PC-9 (cell line): ENCODE data around the gene PPP2R5E. TPM values are rescaled to one million over a fixed set of nuclear protein-coding genes. Genes with fewer than 3 reads are reported as not detected.

Source experiments
- BruUV-seq: library from RNA; stranded (reverse); fragments of 400-500 nt; replicated peaks from 2 replicates; lab custom pipeline; 2021; lab: Mats Ljungman, UMichigan
- CTCF ChIA-PET: fragments of 300-600 bp; sonication (Branson Sonifier 250); formaldehyde crosslinking; loops from one replicate; lab custom pipeline; 2022; ENCODE audit warnings: antibody characterized with exemption; lab: Charles Lee
- POLR2A ChIA-PET: fragments of 300-600 bp; sonication (Branson Sonifier 250); formaldehyde crosslinking; loops from one replicate; lab custom pipeline; 2022; ENCODE audit warnings: antibody characterized with exemption; ENCODE audit not compliant: unreplicated experiment; lab: Charles Lee
- DNase-seq, 2 experiments: peaks; one replicate each; pipeline versions ENCODE4 v3.0.0 to v3.0.0-alpha.2; 2015 to 2022; ENCODE audit warnings: mixed read lengths in 1 of 2
- H2AFZ ChIP-seq: fragments of 200-600 bp; sonication (generic); 2 replicates; pipeline ENCODE4 v1.8.1; 2017; ENCODE audit warnings: antibody characterized with exemption
- H3F3A ChIP-seq: fragments of 200-600 bp; sonication (generic); 2 replicates; pipeline ENCODE4 v1.8.1; 2017; ENCODE audit warnings: antibody characterized with exemption, mild to moderate bottlenecking, low read depth; ENCODE audit not compliant: insufficient read depth
- H3K27ac ChIP-seq: fragments of 200-600 bp; sonication (generic); 2 replicates; pipeline ENCODE4 v1.6.1; 2016; ENCODE audit warnings: mixed run types
- H3K27me3 ChIP-seq: fragments of 200-600 bp; sonication (generic); 2 replicates; pipeline ENCODE4 v1.6.1; 2016; ENCODE audit warnings: low read depth, mixed run types; ENCODE audit not compliant: insufficient read depth
- H3K36me3 ChIP-seq: fragments of 200-600 bp; sonication (generic); 2 replicates; pipeline ENCODE4 v1.6.1; 2016; ENCODE audit warnings: low read depth, mixed run types
- H3K4me1 ChIP-seq: fragments of 200-600 bp; sonication (generic); replicated peaks from 2 replicates; pipeline ENCODE4 v1.6.1; 2016; ENCODE audit warnings: mixed run types; ENCODE audit not compliant: insufficient read depth
- H3K4me2 ChIP-seq: fragments of 200-600 bp; sonication (generic); 2 replicates; pipeline ENCODE4 v1.6.1; 2017; ENCODE audit warnings: mixed run types
- H3K4me3 ChIP-seq: fragments of 200-600 bp; sonication (generic); 2 replicates; pipeline ENCODE4 v1.6.1; 2016; ENCODE audit warnings: mixed run types
- H3K79me2 ChIP-seq: fragments of 200-600 bp; sonication (generic); 2 replicates; pipeline ENCODE4 v1.6.1; 2017; ENCODE audit warnings: low read depth, mixed run types
- H3K9me2 ChIP-seq: fragments of 200-600 bp; sonication (generic); 2 replicates; pipeline ENCODE4 v1.8.1; 2017; ENCODE audit warnings: mild to moderate bottlenecking; ENCODE audit not compliant: insufficient read depth
- H3K9me3 ChIP-seq: fragments of 200-600 bp; sonication (generic); 2 replicates; pipeline ENCODE4 v1.8.1; 2016; ENCODE audit warnings: low read depth; ENCODE audit not compliant: insufficient read depth
- H4K20me1 ChIP-seq: fragments of 200-600 bp; sonication (generic); 2 replicates; pipeline ENCODE4 v1.8.1; 2017; ENCODE audit not compliant: insufficient read depth
- CTCF ChIP-seq: fragments of 200-600 bp; sonication (generic); conservative IDR thresholded peaks from 2 replicates; pipeline ENCODE4 v1.6.1; 2017; ENCODE audit warnings: mixed run types, antibody characterized with exemption, mild to moderate bottlenecking, moderate library complexity
- EZH2 ChIP-seq: fragments of 200-600 bp; sonication (generic); IDR thresholded peaks from 2 replicates; pipeline ENCODE4 v1.8.0; 2017; ENCODE audit warnings: antibody characterized with exemption, low read depth
- intact Hi-C: fragments of 100-400 bp; cut with micrococcal nuclease; formaldehyde crosslinking; loops from one replicate; pipeline ENCODE4 v1.10.0; 2022; ENCODE audit not compliant: unreplicated experiment
- total RNA-seq: library from RNA; stranded (reverse); gene quantifications from 2 replicates; pipeline ENCODE4 v1.2.3, GENCODE V29; 2021

PPP2R5E gene
- total RNA-seq, 1 experiment from 2014 or later: 66.4 TPM

- Histone ChIP-seq H3F3A (peaks cover 3% of the 10 kb centered on the region; the same call in 1 of the 2 replicates), H3K27me3 (no peaks in the 10 kb centered on the region), H3K4me1 (no peaks in the 10 kb centered on the region; the same call in 1 of the 2 replicates), H3K9me2 (no peaks in the 10 kb centered on the region), H4K20me1 (no peaks in the 10 kb centered on the region), H3K79me2 (no peaks in the 10 kb centered on the region), H3K36me3 (no peaks in the 10 kb centered on the region), H3K9me3 (no peaks in the 10 kb centered on the region; the same call in 1 of the 2 replicates), H3K4me2 (no peak overlapping the region), H3K4me3 (no peak overlapping the region), H3K27ac (no peak overlapping the region), H2AFZ (no peak overlapping the region)
- peak in 1 of 2 experiments; percentile 20 for DNase-seq
- intact Hi-C loops: no loop called here
- TF ChIP-seq EZH2 (no peak), CTCF (no peak)
- no TSS peak for BruUV-seq
- POLR2A ChIA-PET: interaction anchor here (0.6 kb wide), 1 partner anchor 760 kb away, joined by 6 read pairs; no protein-coding TSS in a partner anchor
- CTCF ChIA-PET: no interaction called here
These were observed 35.1 kb upstream of the PPP2R5E start for GRCh38 chr14:63578300-63578699.

- Histone ChIP-seq H3K9me3 (no peaks in the 10 kb centered on the region), H4K20me1 (no peaks in the 10 kb centered on the region), H3K9me2 (peaks cover 2% of the 10 kb centered on the region; the same call in 1 of the 2 replicates), H3K79me2 (no peaks in the 10 kb centered on the region), H3K4me1 (no peaks in the 10 kb centered on the region; the same call in 1 of the 2 replicates), H3F3A (peaks cover 7% of the 10 kb centered on the region; the same call in 1 of the 2 replicates), H3K4me3 (no peak overlapping the region), H3K4me2 (no peak overlapping the region), H2AFZ (no peak overlapping the region), H3K36me3 (no peaks in the 10 kb centered on the region), H3K27ac (no peak overlapping the region), H3K27me3 (no peaks in the 10 kb centered on the region)
- DNase-seq: peak in 1 of 2 experiments; percentile 65
- intact Hi-C loops: no loop called here
- no peak for TF ChIP-seq CTCF
- no peak for TF ChIP-seq EZH2
- CTCF ChIA-PET: no interaction called here
- POLR2A ChIA-PET: interaction anchor here (0.6 to 1.0 kb wide), 4 partner anchors 10 to 395 kb away, joined by 6 to 16 read pairs (median 7); partner anchors contain the start of gene PPP2R5E
- BruUV-seq: no TSS peak
These were observed 30.4 kb upstream of the PPP2R5E start for GRCh38 chr14:63573581-63573980.

- Histone ChIP-seq H3K4me1 (peaks cover 26% of the 10 kb centered on the region), H3K9me2 (peaks cover 2% of the 10 kb centered on the region; the same call in 1 of the 2 replicates), H2AFZ (no peak overlapping the region), H3K27me3 (no peaks in the 10 kb centered on the region), H3K4me2 (no peak overlapping the region), H3F3A (peaks cover 30% of the 10 kb centered on the region), H3K4me3 (no peak overlapping the region), H4K20me1 (no peaks in the 10 kb centered on the region), H3K79me2 (no peaks in the 10 kb centered on the region), H3K27ac (no peak overlapping the region), H3K36me3 (no peaks in the 10 kb centered on the region), H3K9me3 (peaks cover 14% of the 10 kb centered on the region; the same call in 1 of the 2 replicates)
- POLR2A ChIA-PET: interaction anchor here (0.6 kb wide), 2 partner anchors 22 to 299 kb away, joined by 3 to 8 read pairs; no protein-coding TSS in a partner anchor
- no TSS peak for BruUV-seq
- intact Hi-C loops: no loop called here
- CTCF ChIA-PET: no interaction called here
- TF ChIP-seq EZH2 (no peak), CTCF (no peak)
- peak in 1 of 2 experiments; percentile 74 for DNase-seq
These were observed 22.3 kb upstream of the PPP2R5E start for GRCh38 chr14:63565448-63565847.
